CD14-positive monocyte (primary cell): ENCODE data around the gene SPTBN1. TPM values are rescaled to one million over a fixed set of nuclear protein-coding genes. Genes with fewer than 3 reads are reported as not detected.

Experiments used
- DNase-seq, 3 donors: peaks; one replicate each; pipeline ENCODE4 v3.0.0-alpha.2; 2011 to 2022
- H2AFZ ChIP-seq: 2 replicates; pipeline ENCODE4 v1.6.0; 2012; ENCODE audit warnings: mild to moderate bottlenecking, low read depth, low read length, inconsistent platforms; ENCODE audit not compliant: insufficient read depth, poor library complexity, severe bottlenecking
- H3K27ac ChIP-seq, 2 donors: 1 replicate in 1 of 2; 2 replicates in 1 of 2; pipeline ENCODE4 v1.5.1; 2012 to 2013; ENCODE audit warnings: low read length in 2 of 2, control low read depth in 1 of 2, inconsistent platforms in 1 of 2, low read depth in 1 of 2, mild to moderate bottlenecking in 1 of 2
- H3K27me3 ChIP-seq, 2 donors: one replicate each; pipeline versions ENCODE4 v1.6.0 to v1.6.1; 2011 to 2013; ENCODE audit warnings: low read length in 2 of 2; ENCODE audit not compliant: control insufficient read depth in 2 of 2, insufficient read depth in 2 of 2
- H3K36me3 ChIP-seq, 2 donors: replicated peaks in 1 of 2; 1 replicate in 1 of 2; 2 replicates in 1 of 2; pipeline versions ENCODE4 v1.5.1 to v1.6.1; 2012 to 2013; ENCODE audit warnings: low read length in 2 of 2, control low read depth in 1 of 2, inconsistent platforms in 1 of 2, mild to moderate bottlenecking in 1 of 2; ENCODE audit not compliant: insufficient read depth in 2 of 2, control insufficient read depth in 1 of 2
- H3K4me1 ChIP-seq, 2 donors: 1 replicate in 1 of 2; 2 replicates in 1 of 2; pipeline versions ENCODE4 v1.5.1 to v1.6.1; 2012 to 2013; ENCODE audit warnings: low read length in 2 of 2, control low read depth in 1 of 2, inconsistent platforms in 1 of 2, mild to moderate bottlenecking in 1 of 2, moderate library complexity in 1 of 2; ENCODE audit not compliant: insufficient read depth in 2 of 2, control insufficient read depth in 1 of 2
- H3K4me2 ChIP-seq: replicated peaks from 2 replicates; pipeline ENCODE3; 2012; ENCODE audit warnings: low read length, moderate library complexity, mild to moderate bottlenecking; ENCODE audit not compliant: poor library complexity, severe bottlenecking; ENCODE audit errors: extremely low read depth
- H3K4me3 ChIP-seq, 3 experiments: fragments of 200-600 bp in 1 of 3; sonication (generic) in 1 of 3; replicated peaks in 1 of 3; 1 replicate in 2 of 3; 2 replicates in 1 of 3; pipeline ENCODE4 v1.5.1; 2011 to 2013; ENCODE audit warnings: low read length in 3 of 3, mild to moderate bottlenecking in 3 of 3, control low read depth in 2 of 3, low read depth in 2 of 3, inconsistent platforms in 1 of 3, moderate library complexity in 1 of 3
- H3K79me2 ChIP-seq: 2 replicates; pipeline ENCODE4 v1.6.0; 2012; ENCODE audit warnings: mild to moderate bottlenecking, control low read depth, inconsistent platforms, low read length, moderate library complexity; ENCODE audit not compliant: insufficient read depth
- H3K9ac ChIP-seq: 2 replicates; pipeline ENCODE4 v1.6.0; 2017; ENCODE audit warnings: low read length, mild to moderate bottlenecking; ENCODE audit not compliant: insufficient read depth, poor library complexity, severe bottlenecking
- H3K9me3 ChIP-seq, 2 donors: replicated peaks in 1 of 2; 1 replicate in 1 of 2; 2 replicates in 1 of 2; pipeline versions ENCODE4 v1.5.1 to v1.6.1; 2012 to 2013; ENCODE audit warnings: low read length in 2 of 2, control low read depth in 1 of 2; ENCODE audit not compliant: control insufficient read depth in 1 of 2, insufficient read depth in 1 of 2
- H4K20me1 ChIP-seq: 2 replicates; pipeline ENCODE4 v1.6.0; 2012; ENCODE audit warnings: mild to moderate bottlenecking, low read length, control low read depth, moderate library complexity; ENCODE audit not compliant: insufficient read depth
- H3K27ac Mint-ChIP-seq, 7 donors: one replicate each; pipeline ENCODE4 v1.8.0; 2020; ENCODE audit warnings: mild to moderate bottlenecking in 7 of 7, mixed read lengths in 7 of 7, moderate library complexity in 6 of 7, inconsistent platforms in 2 of 7
- H3K27me3 Mint-ChIP-seq, 3 donors: one replicate each; pipeline ENCODE4 v1.8.0; 2021 to 2022; ENCODE audit warnings: low read depth in 3 of 3, mild to moderate bottlenecking in 3 of 3, mixed read lengths in 3 of 3, moderate library complexity in 3 of 3, inconsistent platforms in 1 of 3
- H3K36me3 Mint-ChIP-seq, 2 donors: one replicate each; pipeline ENCODE4 v1.8.0; 2020; ENCODE audit warnings: mixed read lengths in 2 of 2, inconsistent platforms in 1 of 2, mild to moderate bottlenecking in 1 of 2
- H3K4me1 Mint-ChIP-seq: one replicate; pipeline ENCODE4 v1.8.0; 2020; ENCODE audit warnings: mild to moderate bottlenecking, mixed read lengths
- H3K4me3 Mint-ChIP-seq, 2 donors: one replicate each; pipeline ENCODE4 v1.8.0; 2020; ENCODE audit warnings: mild to moderate bottlenecking in 2 of 2, mixed read lengths in 2 of 2, moderate library complexity in 1 of 2
- H3K9me3 Mint-ChIP-seq, 7 donors: one replicate each; pipeline ENCODE4 v1.8.0; 2020 to 2022; ENCODE audit warnings: mixed read lengths in 7 of 7, mild to moderate bottlenecking in 6 of 7, moderate library complexity in 6 of 7, inconsistent platforms in 2 of 7
- CTCF ChIP-seq: fragments of 200-600 bp; IDR thresholded peaks from one replicate; pipeline ENCODE4 v1.8.0; 2022; ENCODE audit warnings: antibody characterized with exemption, mild to moderate bottlenecking
- WGBS: methylation state at CpG from one replicate; pipeline ENCODE4 v1.1.5; 2013; ENCODE audit warnings: missing lambda C conversion rate; ENCODE audit not compliant: insufficient coverage; 5-methylcytosine and 5-hydroxymethylcytosine counted together
- intact Hi-C, 2 donors: fragments of 100-400 bp; cut with micrococcal nuclease; formaldehyde crosslinking; loops; one replicate each; pipeline versions ENCODE4 v1.15.0 to v1.15.1; 2023
- polyA plus RNA-seq, 3 donors: library from polyadenylated mRNA; depleted of rRNA in 1 of 3; unstranded in 2 of 3; stranded (reverse) in 1 of 3; fragments of 300-500 nt in 2 of 3; fragments of >200 nt in 1 of 3; fragmentation: Illumina TruSeq in 2 of 3; gene quantifications; 1 replicate in 2 of 3; 2 replicates in 1 of 3; pipeline ENCODE4 v1.2.3, GENCODE V29; 2012 to 2021

SPTBN1 gene
- polyA plus RNA-seq, 3 donors: 0.79 to 2.8 (median 1.7) TPM

DNA sequence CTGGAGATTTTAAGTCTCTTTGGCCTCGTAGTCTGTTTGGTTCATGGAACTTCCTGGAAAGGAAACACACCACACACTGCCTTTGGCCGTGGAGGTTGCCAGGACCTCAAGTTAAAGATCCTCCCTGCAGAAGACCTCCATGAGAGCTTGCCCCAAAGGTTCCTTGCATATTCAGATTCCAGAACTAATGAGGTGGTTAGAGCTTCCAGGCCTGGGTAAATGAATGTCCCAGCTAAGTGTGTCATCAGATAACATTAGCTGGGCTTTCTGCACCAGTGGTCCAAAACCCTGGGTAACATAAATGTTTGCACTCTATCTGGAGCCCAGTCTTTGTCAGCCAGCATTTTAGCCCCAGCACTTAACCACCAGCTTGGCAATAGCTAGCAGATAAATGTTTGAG is 145.2 kb downstream of the SPTBN1 start:
- Histone ChIP-seq H3K27me3 (no peaks in the 10 kb centered on the region), H4K20me1 (no peaks in the 10 kb centered on the region), H2AFZ (no peak overlapping the region), H3K79me2 (peaks cover 89% of the 10 kb centered on the region), H3K9ac (no peak overlapping the region), H3K4me1 (peaks cover 28 to 47% of the 10 kb centered on the region in 2 donors), H3K4me3 (no peak overlapping the region), H3K9me3 (no peaks in the 10 kb centered on the region), H3K27ac (no peak overlapping the region), H3K36me3 (peaks cover 0 to 19% of the 10 kb centered on the region in 2 donors), H3K4me2 (no peak overlapping the region)
- no peak for DNase-seq
- Mint-ChIP-seq H3K4me1 (peaks cover 55% of the 10 kb centered on the region), H3K36me3 (peaks cover 24 to 27% of the 10 kb centered on the region in 2 donors), H3K27me3 (peaks cover 0 to 2% (median 2%) of the 10 kb centered on the region in 3 donors), H3K4me3 (no peak overlapping the region), H3K9me3 (no peaks in the 10 kb centered on the region), H3K27ac (no peak overlapping the region)
- WGBS: no CpG with 5 or more reads among the region's 2 CpGs
- TF ChIP-seq CTCF: no peak
- intact Hi-C loops: no loop called here

DNA sequence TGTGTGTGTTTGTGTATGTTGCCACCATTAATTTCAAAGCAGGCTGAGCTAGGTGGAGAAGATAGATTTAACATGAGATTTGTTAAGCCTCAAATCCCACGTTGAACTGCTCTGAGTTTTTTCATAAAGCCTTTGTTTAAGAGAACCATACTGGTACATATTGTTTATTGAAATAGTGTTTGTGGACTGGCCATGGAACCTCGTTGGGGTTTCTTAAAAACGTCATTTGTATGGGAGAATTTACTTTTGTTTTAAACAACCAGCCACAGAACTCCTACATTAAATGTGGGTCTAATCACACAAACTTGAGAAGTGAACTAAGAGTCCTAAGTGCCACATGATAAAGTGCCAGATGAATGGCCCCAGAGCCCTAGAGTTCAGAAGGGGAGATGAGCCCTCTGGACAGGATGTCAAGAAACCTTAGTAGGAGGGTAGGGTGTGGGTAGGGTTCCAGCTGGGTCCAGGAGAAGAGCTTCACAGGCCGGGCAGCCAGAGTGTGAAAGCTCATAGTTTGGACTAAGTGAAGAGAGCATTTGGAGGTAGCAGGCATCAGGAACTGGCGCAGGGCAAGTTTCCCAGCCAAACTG is 146.7 kb downstream of the SPTBN1 start:
- peaks cover 40% of the 10 kb centered on the region for H3K4me1 Mint-ChIP-seq
- no peak for TF ChIP-seq CTCF
- no peak overlapping the region for H3K9ac ChIP-seq
- 80% methylated on average over 1 of the region's 5 CpGs for WGBS
- H3K9me3 Mint-ChIP-seq: no peaks in the 10 kb centered on the region
- DNase-seq: no peak
- peaks cover 24 to 31% of the 10 kb centered on the region in 2 donors for H3K36me3 Mint-ChIP-seq
- peaks cover 23 to 32% of the 10 kb centered on the region in 2 donors for H3K4me1 ChIP-seq
- no peak overlapping the region for H3K4me2 ChIP-seq
- H3K79me2 ChIP-seq: peaks cover 87% of the 10 kb centered on the region
- peaks cover 0 to 2% (median 0%) of the 10 kb centered on the region in 3 donors for H3K27me3 Mint-ChIP-seq
- no peaks in the 10 kb centered on the region for H4K20me1 ChIP-seq
- no peak overlapping the region for H2AFZ ChIP-seq
- peak overlapping the region in 1 of 7 donors; percentile 36 for H3K27ac Mint-ChIP-seq
- H3K36me3 ChIP-seq: peaks cover 0 to 19% of the 10 kb centered on the region in 2 donors
- H3K4me3 ChIP-seq: no peak overlapping the region
- no peak overlapping the region for H3K4me3 Mint-ChIP-seq
- H3K9me3 ChIP-seq: no peaks in the 10 kb centered on the region
- intact Hi-C loops: no loop called here
- no peak overlapping the region for H3K27ac ChIP-seq
- no peaks in the 10 kb centered on the region for H3K27me3 ChIP-seq
